Calu3 (cell line): ENCODE data around the gene AP5S1. TPM values are rescaled to one million over a fixed set of nuclear protein-coding genes. Genes with fewer than 3 reads are reported as not detected.
A peak's percentile ranks its signal among the peaks of the same experiment; 100 is the strongest.

Source experiments
- BruUV-seq: library from RNA; stranded (reverse); fragments of 400-500 nt; replicated peaks from 2 replicates; lab custom pipeline; 2021; lab: Mats Ljungman, UMichigan
- CTCF ChIA-PET: fragments of 300-600 bp; sonication (Branson Sonifier 250); formaldehyde crosslinking; loops from one replicate; lab custom pipeline; 2022; ENCODE audit warnings: antibody characterized with exemption; lab: Charles Lee
- DNase-seq: peaks from one replicate; pipeline ENCODE4 v3.0.0; 2022
- H3K27ac Mint-ChIP-seq: one replicate; pipeline ENCODE4 v1.8.0; 2022; ENCODE audit warnings: mixed read lengths; ENCODE audit not compliant: unreplicated experiment
- H3K27me3 Mint-ChIP-seq: one replicate; pipeline ENCODE4 v1.8.0; 2022; ENCODE audit warnings: mixed read lengths; ENCODE audit not compliant: unreplicated experiment
- H3K36me3 Mint-ChIP-seq: one replicate; pipeline ENCODE4 v1.8.0; 2022; ENCODE audit warnings: mild to moderate bottlenecking, moderate library complexity, mixed read lengths; ENCODE audit not compliant: insufficient read depth, unreplicated experiment
- H3K4me1 Mint-ChIP-seq: one replicate; pipeline ENCODE4 v1.8.0; 2022; ENCODE audit warnings: mild to moderate bottlenecking, low read depth, mixed read lengths; ENCODE audit not compliant: unreplicated experiment
- H3K4me3 Mint-ChIP-seq: one replicate; pipeline ENCODE4 v1.8.0; 2022; ENCODE audit warnings: mild to moderate bottlenecking, low read depth, moderate library complexity, mixed read lengths; ENCODE audit not compliant: unreplicated experiment
- H3K9me3 Mint-ChIP-seq: one replicate; pipeline ENCODE4 v1.8.0; 2022; ENCODE audit warnings: low read depth, mixed read lengths; ENCODE audit not compliant: unreplicated experiment
- CTCF ChIP-seq: fragments of 200-600 bp; IDR thresholded peaks from one replicate; pipeline ENCODE4 v1.8.0; 2022; ENCODE audit warnings: antibody characterized with exemption; ENCODE audit not compliant: unreplicated experiment
- intact Hi-C: fragments of 100-400 bp; cut with micrococcal nuclease; formaldehyde crosslinking; loops from one replicate; pipeline ENCODE4 v1.10.0; 2022; ENCODE audit not compliant: unreplicated experiment
- total RNA-seq: library from RNA; stranded (reverse); gene quantifications from 2 replicates; pipeline ENCODE4 v1.2.3, GENCODE V29; 2022

The AP5S1 gene
- total RNA-seq, 1 experiment from 2014 or later, result 9.5 TPM

- intact Hi-C loops, result loop anchor here (2.0 kb wide), 1 partner anchor 59 kb away; no protein-coding TSS in a partner anchor
- DNase-seq, result peak; percentile 97
- no peaks in the 10 kb centered on the region for H3K9me3 Mint-ChIP-seq
- TF ChIP-seq CTCF, result no peak
- CTCF ChIA-PET, result interaction anchor here (1.3 kb wide), 1 partner anchor 16 kb away, joined by 11 read pairs; the partner anchor contains the start of gene CDC25B
- H3K27ac Mint-ChIP-seq, result peak overlapping the region; percentile 95
- BruUV-seq, result no TSS peak
- peaks cover 38% of the 10 kb centered on the region for H3K36me3 Mint-ChIP-seq
- peaks cover 28% of the 10 kb centered on the region for H3K4me1 Mint-ChIP-seq
- H3K27me3 Mint-ChIP-seq, result no peaks in the 10 kb centered on the region
- H3K4me3 Mint-ChIP-seq, result peak overlapping the region; percentile 70
Observed at GRCh38 chr20:3811467-3812258, 8.7 kb upstream of the AP5S1 start.

- peaks cover 32% of the 10 kb centered on the region for H3K36me3 Mint-ChIP-seq
- intact Hi-C loops, result no loop called here
- peaks cover 28% of the 10 kb centered on the region for H3K4me1 Mint-ChIP-seq
- H3K27me3 Mint-ChIP-seq, result no peaks in the 10 kb centered on the region
- no peak for TF ChIP-seq CTCF
- no peak for DNase-seq
- peak overlapping the region; percentile 70 for H3K4me3 Mint-ChIP-seq
- no peaks in the 10 kb centered on the region for H3K9me3 Mint-ChIP-seq
- BruUV-seq, result no TSS peak
- peak overlapping the region; percentile 95 for H3K27ac Mint-ChIP-seq
- CTCF ChIA-PET, result interaction anchor here (1.3 kb wide), 1 partner anchor 16 kb away, joined by 11 read pairs; the partner anchor contains the start of gene CDC25B
Observed at GRCh38 chr20:3812259-3812681, 8.1 kb upstream of the AP5S1 start.

- Mint-ChIP-seq H3K36me3 (peaks cover 25% of the 10 kb centered on the region), H3K9me3 (no peaks in the 10 kb centered on the region), H3K4me3 (no peak overlapping the region), H3K27ac (peak overlapping the region; percentile 95), H3K4me1 (peaks cover 28% of the 10 kb centered on the region), H3K27me3 (no peaks in the 10 kb centered on the region)
- BruUV-seq, result no TSS peak
- intact Hi-C loops, result no loop called here
- TF ChIP-seq CTCF, result no peak
- no peak for DNase-seq
- CTCF ChIA-PET, result interaction anchor here (0.7 to 1.4 kb wide), 4 partner anchors 17 to 374 kb away, joined by 3 to 5 read pairs (median 4); partner anchors contain the start of genes CDC25B and CENPB
Observed at GRCh38 chr20:3812975-3813847, 7.1 kb upstream of the AP5S1 start.

- CTCF ChIA-PET, result interaction anchor here (0.7 to 1.4 kb wide), 4 partner anchors 18 to 366 kb away, joined by 3 to 5 read pairs (median 3); partner anchors contain the start of genes CDC25B and CENPB
- Mint-ChIP-seq H3K4me3 (no peak overlapping the region), H3K9me3 (no peaks in the 10 kb centered on the region), H3K36me3 (peaks cover 25% of the 10 kb centered on the region), H3K27me3 (no peaks in the 10 kb centered on the region), H3K27ac (peak overlapping the region; percentile 95), H3K4me1 (peaks cover 32% of the 10 kb centered on the region)
- DNase-seq, result no peak
- no TSS peak for BruUV-seq
- intact Hi-C loops, result no loop called here
- TF ChIP-seq CTCF, result no peak
Observed at GRCh38 chr20:3813848-3814581, 6.3 kb upstream of the AP5S1 start.
